Left lung (tissue), 14 donors: Measurements from ENCODE around the gene PAFAH2. TPM values are rescaled to one million over a fixed set of nuclear protein-coding genes. Genes with fewer than 3 reads are reported as not detected.

Experiments used
- ATAC-seq: fragments of 200-7000 bp; cut with Tn5 transposase; one replicate; pipeline ENCODE4 v1.9.1; 2020; ENCODE audit warnings: moderate library complexity
- DNase-seq, 4 donors: peaks; one replicate each; pipeline ENCODE4 v3.0.0-alpha.2; 2013 to 2020
- H3K27ac ChIP-seq, 2 donors: fragments of 200-600 bp; sonication (generic) in 1 of 2; one replicate each; pipeline versions ENCODE4 v1.5.0 to v1.8.0; 2020 to 2021
- H3K27me3 ChIP-seq, 2 donors: fragments of 200-600 bp; sonication (generic) in 1 of 2; one replicate each; pipeline versions ENCODE4 v1.5.0 to v1.8.0; 2020 to 2021
- H3K36me3 ChIP-seq, 2 donors: fragments of 200-600 bp; sonication (generic) in 1 of 2; one replicate each; pipeline versions ENCODE4 v1.5.0 to v1.8.0; 2020 to 2021
- H3K4me1 ChIP-seq, 2 donors: fragments of 200-600 bp; one replicate each; pipeline ENCODE4 v1.8.0; 2021
- H3K4me3 ChIP-seq, 2 donors: fragments of 200-600 bp; sonication (generic) in 1 of 2; one replicate each; pipeline versions ENCODE4 v1.5.0 to v1.8.0; 2020 to 2021; ENCODE audit warnings: mild to moderate bottlenecking in 1 of 2
- H3K9me3 ChIP-seq, 2 donors: fragments of 200-600 bp; sonication (generic) in 1 of 2; one replicate each; pipeline versions ENCODE4 v1.5.0 to v1.8.0; 2020 to 2021
- intact Hi-C, 2 donors: fragments of 100-400 bp; cut with DNase I; formaldehyde crosslinking; loops; one replicate each; pipeline versions ENCODE4 v1.11.2 to v1.14.2; 2022
- long read RNA-seq, 12 donors: library from polyadenylated mRNA in 2 of 12; unstranded in 2 of 12; transcript quantifications; one replicate each; pipeline ENCODE4 v2.0.0 and lab custom pipeline, GENCODE V29; 2019 to 2026
- polyA plus RNA-seq, 6 donors: library from polyadenylated mRNA; unstranded; fragments of 120-200 nt; gene quantifications; one replicate each; pipeline ENCODE4 v1.2.1, GENCODE V29; 2013; ENCODE audit not compliant: insufficient read length in 6 of 6
- total RNA-seq, 2 donors: library from RNA; stranded (reverse); fragmentation: NEBNext Ultra II Directional; extraction: Animal tissue kit (Norgen Biotek cat#: 25700); gene quantifications; one replicate each; pipeline ENCODE4 v1.2.1, GENCODE V29; 2021
- TF ChIP-seq, protein P1 (sequence below), 2 donors: fragments of 200-600 bp; sonication (generic) in 1 of 2; IDR thresholded peaks; one replicate each; pipeline versions ENCODE4 v1.5.0 to v1.8.0; 2021; ENCODE audit warnings: antibody characterized with exemption in 2 of 2
- donor health status: DM: no; HTN: yes; CAD: no.
- donor health status: DM: no; HTN: no; CAD: no.

The PAFAH2 gene
- total RNA-seq = 10 to 100 TPM; 13.6 to 25.2 TPM
- polyA plus RNA-seq = 10 to 100 TPM; 11.7 to 17.5 (median 12.9) TPM
- long read RNA-seq, donor 1, partial matches to known transcripts = 10 of 14 reads
- long read RNA-seq, donor 1, other reads (novel, unspliced or antisense) = 0 of 14 reads
- long read RNA-seq, donor 2, partial matches to known transcripts = 9 of 9 reads
- long read RNA-seq, donor 2, other reads (novel, unspliced or antisense) = 0 of 9 reads
- long read RNA-seq, donor 3, partial matches to known transcripts = 0 of 4 reads
- long read RNA-seq, donor 3, other reads (novel, unspliced or antisense) = 0 of 4 reads
- long read RNA-seq, donor 4, transcript PAFAH2-201 (11 exons, 3,581 nt) = major isoform, 5 of 9 reads
- long read RNA-seq, donor 4, partial matches to known transcripts = 0 of 9 reads
- long read RNA-seq, donor 4, other reads (novel, unspliced or antisense) = 4 of 9 reads
- long read RNA-seq, donor 5, partial matches to known transcripts = 0 of 1 reads
- long read RNA-seq, donor 5, other reads (novel, unspliced or antisense) = 0 of 1 reads
- long read RNA-seq, donor 6, partial matches to known transcripts = 0 of 2 reads
- long read RNA-seq, donor 6, other reads (novel, unspliced or antisense) = 0 of 2 reads
- long read RNA-seq, donor 7, partial matches to known transcripts = 0 of 1 reads
- long read RNA-seq, donor 7, other reads (novel, unspliced or antisense) = 0 of 1 reads
- long read RNA-seq, donor 8, partial matches to known transcripts = 0 of 3 reads
- long read RNA-seq, donor 8, other reads (novel, unspliced or antisense) = 0 of 3 reads
- long read RNA-seq, donor 9 = 0 reads
- long read RNA-seq, donor 10, transcript PAFAH2-201 (11 exons, 3,581 nt) = major isoform, 6 of 7 reads
- long read RNA-seq, donor 10, partial matches to known transcripts = 0 of 7 reads
- long read RNA-seq, donor 10, other reads (novel, unspliced or antisense) = 1 of 7 reads
- long read RNA-seq, donor 11 = 0 reads
- long read RNA-seq, donor 12, partial matches to known transcripts = 0 of 2 reads
- long read RNA-seq, donor 12, other reads (novel, unspliced or antisense) = 0 of 2 reads

- TF ChIP-seq, protein P1, sequence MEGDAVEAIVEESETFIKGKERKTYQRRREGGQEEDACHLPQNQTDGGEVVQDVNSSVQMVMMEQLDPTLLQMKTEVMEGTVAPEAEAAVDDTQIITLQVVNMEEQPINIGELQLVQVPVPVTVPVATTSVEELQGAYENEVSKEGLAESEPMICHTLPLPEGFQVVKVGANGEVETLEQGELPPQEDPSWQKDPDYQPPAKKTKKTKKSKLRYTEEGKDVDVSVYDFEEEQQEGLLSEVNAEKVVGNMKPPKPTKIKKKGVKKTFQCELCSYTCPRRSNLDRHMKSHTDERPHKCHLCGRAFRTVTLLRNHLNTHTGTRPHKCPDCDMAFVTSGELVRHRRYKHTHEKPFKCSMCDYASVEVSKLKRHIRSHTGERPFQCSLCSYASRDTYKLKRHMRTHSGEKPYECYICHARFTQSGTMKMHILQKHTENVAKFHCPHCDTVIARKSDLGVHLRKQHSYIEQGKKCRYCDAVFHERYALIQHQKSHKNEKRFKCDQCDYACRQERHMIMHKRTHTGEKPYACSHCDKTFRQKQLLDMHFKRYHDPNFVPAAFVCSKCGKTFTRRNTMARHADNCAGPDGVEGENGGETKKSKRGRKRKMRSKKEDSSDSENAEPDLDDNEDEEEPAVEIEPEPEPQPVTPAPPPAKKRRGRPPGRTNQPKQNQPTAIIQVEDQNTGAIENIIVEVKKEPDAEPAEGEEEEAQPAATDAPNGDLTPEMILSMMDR (IDR thresholded peaks at IDR 0.05) = peak; percentile 91 to 98
- Histone ChIP-seq H3K9me3 (no peaks in the 10 kb centered on the region), H3K4me1 (peaks cover 6 to 22% of the 10 kb centered on the region in 2 donors), H3K36me3 (no peaks in the 10 kb centered on the region), H3K4me3 (peak within 1 kb of the TSS; percentile 58 to 67), H3K27ac (peak within 1 kb of the TSS; percentile 84 to 94), H3K27me3 (no peaks in the 10 kb centered on the region)
- peak; percentile 97 to 99 (median 98) for DNase-seq
- intact Hi-C loops = loop anchor here in 1 of 2 donors (5.0 kb wide), 1 partner anchor 101 kb away; no protein-coding TSS in a partner anchor
- peak; percentile 99 for ATAC-seq
Measured at GRCh38 chr1:25997828-25998761, at the start of gene PAFAH2. Gene PAFAH2, minus strand, starts transcription at chr1:25998063. Its CDS starts 7,247 bp downstream, at chr1:25990816.

GRCh38 chr1:26047278-26047874, 49.5 kb upstream of the PAFAH2 start:
- TF ChIP-seq, protein P1 (IDR thresholded peaks at IDR 0.05) = no peak
- no peak for ATAC-seq
- Histone ChIP-seq H3K4me3 (no peak overlapping the region), H3K36me3 (no peaks in the 10 kb centered on the region), H3K27ac (no peak overlapping the region), H3K9me3 (no peaks in the 10 kb centered on the region), H3K4me1 (peaks cover 6 to 14% of the 10 kb centered on the region in 2 donors), H3K27me3 (peaks cover 45 to 82% of the 10 kb centered on the region in 2 donors)
- DNase-seq = no peak
- intact Hi-C loops = no loop called here

- H3K27ac ChIP-seq = no peak overlapping the region
- no peak for DNase-seq
- H3K36me3 ChIP-seq = no peaks in the 10 kb centered on the region
- H3K9me3 ChIP-seq = no peaks in the 10 kb centered on the region
- intact Hi-C loops = no loop called here
- H3K27me3 ChIP-seq = peaks cover 45 to 83% of the 10 kb centered on the region in 2 donors
- H3K4me3 ChIP-seq = no peak overlapping the region
- ATAC-seq = no peak
- H3K4me1 ChIP-seq = peaks cover 6 to 14% of the 10 kb centered on the region in 2 donors
- TF ChIP-seq, protein P1 (IDR thresholded peaks at IDR 0.05) = no peak
Measured at GRCh38 chr1:26046246-26047095, 48.6 kb upstream of the PAFAH2 start.
